GM12875 (cell line): Measurements from ENCODE around the gene DIAPH1.

Source experiments
- H3K4me3 ChIP-seq: one replicate; pipeline ENCODE4 v1.5.1; 2011; ENCODE audit warnings: low read depth, low read length, control low read depth
- CTCF ChIP-seq: IDR thresholded peaks from 2 replicates; pipeline ENCODE4 v1.5.1; 2011; ENCODE audit warnings: low read depth, mild to moderate bottlenecking, control low read depth, inconsistent platforms, low read length, moderate library complexity, borderline replicate concordance; ENCODE audit not compliant: insufficient read depth

Gene DIAPH1

GRCh38 chr5:141623186-141623585, 4.4 kb upstream of the DIAPH1 start:
- TF ChIP-seq CTCF = no peak

DNA sequence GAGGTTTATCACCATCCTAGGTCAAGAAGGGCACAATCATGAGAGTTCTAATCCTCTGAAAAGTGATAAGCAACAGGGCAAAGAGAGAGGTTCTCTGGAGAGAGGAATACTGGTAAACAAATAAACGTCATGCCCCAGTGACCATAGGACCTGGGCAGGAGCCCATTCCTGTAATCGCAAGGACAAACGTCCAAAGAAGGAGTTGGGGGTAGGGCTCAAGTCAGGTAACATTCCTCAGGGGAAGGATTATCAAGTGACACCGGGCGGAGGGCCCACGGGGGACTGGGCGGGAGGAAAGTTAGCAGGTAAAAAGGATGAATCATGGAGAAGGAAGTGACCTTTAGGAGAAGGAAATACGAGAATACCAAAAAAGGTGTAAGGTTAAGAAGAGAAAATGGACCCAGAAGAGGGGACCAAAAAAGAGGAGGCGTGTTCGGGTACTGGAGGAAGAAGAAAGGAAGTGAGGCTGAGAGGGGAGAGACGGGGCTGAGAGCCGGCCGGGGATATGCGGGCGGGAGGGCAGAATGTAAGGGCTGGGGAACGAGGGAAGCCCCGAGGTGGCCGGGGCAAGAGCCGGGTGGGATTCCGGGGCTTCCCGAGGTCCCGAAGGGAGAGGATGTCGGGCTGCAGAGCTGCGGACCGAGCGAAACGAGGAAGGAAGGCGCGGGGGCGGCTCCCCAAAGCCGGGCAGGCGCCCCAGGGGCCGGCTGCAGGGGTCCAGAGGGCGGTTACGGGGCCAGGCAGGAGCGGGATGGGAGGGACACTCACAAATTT, 583 bp downstream of the DIAPH1 start:
- H3K4me3 ChIP-seq = peak overlapping the region; percentile 95
- TF ChIP-seq CTCF = no peak

More at GRCh38 chr5:141623186-141623585, 4.4 kb upstream of the DIAPH1 start:
- H3K4me3 ChIP-seq = no peak overlapping the region

- H3K4me3 ChIP-seq = peak overlapping the region; percentile 95
- no peak for TF ChIP-seq CTCF
Observed at GRCh38 chr5:141617682-141618029, 1.1 kb downstream of the DIAPH1 start.

DNA sequence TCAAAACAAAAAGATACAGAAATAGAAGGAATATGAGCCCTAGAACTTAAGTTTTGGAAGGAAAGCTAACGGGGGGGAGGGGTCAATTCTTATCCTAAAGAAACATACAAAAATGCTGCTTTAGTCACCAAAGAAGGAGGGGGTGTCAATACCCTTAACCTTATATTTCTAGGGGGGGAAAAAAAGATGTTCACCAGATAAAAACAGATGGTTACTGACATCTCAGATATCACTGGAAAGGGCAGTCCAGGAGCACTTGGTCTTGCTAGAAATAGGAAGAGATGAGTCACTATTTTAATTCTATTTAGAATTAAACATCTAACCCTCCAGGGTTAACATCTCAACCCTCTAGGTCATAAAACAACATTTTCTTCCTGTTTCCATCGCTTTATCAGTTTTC, 1.7 kb downstream of the DIAPH1 start:
- peak overlapping the region; percentile 95 for H3K4me3 ChIP-seq
- no peak for TF ChIP-seq CTCF

- peak overlapping the region; percentile 29 for H3K4me3 ChIP-seq
- no peak for TF ChIP-seq CTCF
Observed at GRCh38 chr5:141615991-141616720, 2.6 kb downstream of the DIAPH1 start.

DNA sequence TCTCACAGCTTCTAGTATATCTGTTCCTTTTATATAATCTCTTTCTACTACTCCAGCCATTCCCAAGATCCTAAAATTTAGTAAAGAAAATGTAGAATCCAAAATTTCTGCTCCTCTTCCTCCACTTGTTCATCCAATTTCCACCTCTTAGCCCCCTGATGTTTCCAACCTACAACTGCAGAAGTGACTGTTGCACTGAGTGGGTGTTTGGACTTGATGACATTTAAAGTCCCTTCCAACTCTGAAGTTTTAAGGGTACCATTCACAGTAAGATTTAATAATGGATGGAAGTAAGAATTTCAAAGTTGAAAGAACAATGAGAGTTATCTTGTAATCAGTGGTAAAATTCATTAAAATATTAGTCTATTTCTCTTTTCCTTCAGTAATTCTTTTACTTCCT, 5.5 kb downstream of the DIAPH1 start:
- H3K4me3 ChIP-seq = no peak overlapping the region

More for the DNA sequence above, 5.5 kb downstream of the DIAPH1 start:
- no peak for TF ChIP-seq CTCF
